GM21717 (cell line): ENCODE results near the gene HRC.

Experiments
- ATAC-seq: cut with Tn5 transposase; IDR thresholded peaks from one replicate; pipeline ENCODE4 v1.9.1; 2021; ENCODE audit warnings: mild to moderate bottlenecking, moderate library complexity; ENCODE audit not compliant: unreplicated experiment

Gene HRC

DNA sequence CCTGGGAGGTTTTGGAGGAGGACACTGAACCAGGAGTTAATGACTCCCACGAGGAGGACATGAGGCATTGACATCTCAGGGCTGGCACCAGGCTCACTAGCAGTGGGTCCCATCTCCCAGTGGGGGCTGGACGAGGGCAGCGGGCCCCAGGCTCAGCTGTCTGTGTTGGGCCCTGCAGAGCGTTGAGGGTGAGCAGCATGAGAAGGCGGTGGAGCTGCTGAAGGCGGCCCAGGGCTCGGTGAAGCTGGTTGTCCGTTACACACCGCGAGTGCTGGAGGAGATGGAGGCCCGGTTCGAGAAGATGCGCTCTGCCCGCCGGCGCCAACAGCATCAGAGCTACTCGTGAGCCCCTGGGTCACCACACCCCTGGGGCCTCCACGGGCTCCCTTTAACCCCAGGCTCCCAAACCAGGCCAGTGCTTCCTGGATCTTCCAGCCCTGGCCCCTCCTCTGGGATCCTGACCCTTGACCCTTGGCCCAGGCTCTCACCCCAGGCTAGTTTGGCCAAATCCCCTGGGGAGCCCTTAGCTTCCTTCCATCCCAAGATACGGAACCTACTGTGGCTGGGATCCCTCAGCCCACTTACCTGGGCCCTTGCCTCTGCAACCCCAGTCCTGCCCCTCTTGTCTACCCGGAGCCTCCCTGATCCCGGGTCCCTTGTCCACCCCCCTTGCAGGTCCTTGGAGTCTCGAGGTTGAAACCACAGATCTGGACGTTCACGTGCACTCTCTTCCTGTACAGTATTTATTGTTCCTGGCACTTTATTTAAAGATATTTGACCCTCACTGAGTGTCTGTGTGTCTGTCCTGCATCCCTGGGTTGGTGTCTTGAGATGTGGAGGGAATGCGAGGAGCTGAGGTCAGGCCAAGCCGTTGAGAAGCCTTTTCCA lies 37.3 kb downstream of the HRC start:
- ATAC-seq, result no peak

GRCh38 chr19:49116544-49116943 lies 38.7 kb downstream of the HRC start:
- no peak for ATAC-seq

DNA sequence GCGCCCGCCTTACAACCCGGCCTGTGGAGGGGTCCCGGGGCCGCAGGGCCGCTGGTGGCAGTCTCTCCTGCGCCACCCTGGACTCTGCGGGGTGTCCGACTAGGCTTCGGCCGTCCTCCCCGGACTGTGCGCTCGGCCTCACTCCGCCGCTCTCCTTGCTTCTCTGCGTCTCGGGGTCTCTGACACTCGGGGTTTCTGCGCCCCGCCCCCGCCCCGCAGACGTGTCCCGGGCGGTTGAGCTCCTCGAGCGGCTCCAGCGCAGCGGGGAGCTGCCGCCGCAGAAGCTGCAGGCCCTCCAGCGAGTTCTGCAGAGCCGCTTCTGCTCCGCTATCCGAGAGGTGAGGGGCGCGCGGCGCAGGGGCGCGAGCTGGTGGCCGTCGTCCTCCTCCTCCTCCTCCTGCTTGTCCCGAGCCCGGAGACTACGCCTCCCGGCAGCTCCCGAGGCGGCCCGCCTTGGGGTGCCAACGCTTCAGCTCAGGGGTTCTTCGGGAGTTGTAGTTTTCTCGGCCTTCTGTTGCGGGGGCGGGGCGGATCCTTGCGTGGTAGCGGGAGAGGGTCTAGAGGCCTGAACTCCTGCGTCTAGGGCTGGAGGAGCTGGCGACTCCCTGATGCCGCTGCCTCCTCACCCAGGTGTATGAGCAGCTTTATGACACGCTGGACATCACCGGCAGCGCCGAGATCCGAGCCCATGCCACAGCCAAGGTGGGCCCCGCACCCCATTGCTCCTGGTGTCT lies 40.4 kb downstream of the HRC start:
- no peak for ATAC-seq

GRCh38 chr19:49113762-49114629 lies 41.2 kb downstream of the HRC start, which contains the start of gene LIN7B:
TSS of gene LIN7B (plus strand) at chr19:49114370. CDS start at chr19:49114405, 35 bp downstream.
- ATAC-seq, result no peak

GRCh38 chr19:49111218-49111998 lies 43.8 kb downstream of the HRC start:
- ATAC-seq, result no peak

GRCh38 chr19:49110567-49110966 lies 44.6 kb downstream of the HRC start:
- no peak for ATAC-seq

- ATAC-seq, result no peak
Observed at GRCh38 chr19:49109569-49110233, 45.5 kb downstream of the HRC start.

DNA sequence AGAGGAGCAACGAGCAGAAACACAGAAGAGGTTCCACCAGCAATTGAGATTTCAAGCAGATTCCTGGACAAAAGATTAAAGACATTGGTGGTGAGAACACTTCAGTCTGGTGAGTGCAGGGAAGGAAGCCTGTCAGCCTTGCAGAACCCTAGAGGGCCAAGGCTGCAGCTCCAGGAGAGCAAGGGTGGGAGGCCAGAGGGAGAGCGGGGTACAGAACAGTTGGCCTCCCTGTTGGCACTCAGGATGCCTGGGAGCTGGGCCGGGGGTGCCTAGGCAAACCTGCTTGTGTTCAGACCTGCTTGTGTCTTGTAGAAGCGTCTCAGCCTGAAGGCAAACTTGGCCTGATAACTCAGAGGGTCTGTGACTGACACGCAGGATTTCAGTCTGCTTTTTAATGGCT lies 46.1 kb downstream of the HRC start:
- ATAC-seq, result no peak

- ATAC-seq, result no peak
Observed at GRCh38 chr19:49107625-49108459, 47.4 kb downstream of the HRC start.

DNA sequence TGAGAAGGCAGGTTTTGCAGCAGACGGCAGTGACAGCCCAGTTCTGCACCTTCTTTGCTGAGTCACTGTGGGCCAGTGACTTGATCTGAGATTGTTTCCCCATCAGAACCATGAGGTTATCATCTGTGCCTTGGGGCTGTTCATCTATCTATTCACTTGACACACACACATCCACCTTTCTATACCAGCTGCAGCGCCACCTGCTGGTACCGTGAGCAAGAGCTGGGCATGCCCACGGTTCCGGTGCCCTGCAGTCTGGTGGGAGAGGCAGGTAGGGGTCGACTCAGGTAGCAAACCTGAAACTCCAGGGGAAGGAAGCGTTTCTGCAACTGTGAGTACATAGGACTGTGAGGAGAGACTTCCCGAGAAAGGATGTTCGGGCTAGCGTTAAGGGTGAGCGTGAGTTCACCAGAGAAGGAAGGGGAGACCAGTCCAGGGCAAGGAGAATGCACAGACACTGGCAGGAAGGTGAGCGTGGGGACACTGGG lies 48.5 kb downstream of the HRC start:
- ATAC-seq, result no peak

- no peak for ATAC-seq
Observed at GRCh38 chr19:49104229-49104864, 50.8 kb downstream of the HRC start.

DNA sequence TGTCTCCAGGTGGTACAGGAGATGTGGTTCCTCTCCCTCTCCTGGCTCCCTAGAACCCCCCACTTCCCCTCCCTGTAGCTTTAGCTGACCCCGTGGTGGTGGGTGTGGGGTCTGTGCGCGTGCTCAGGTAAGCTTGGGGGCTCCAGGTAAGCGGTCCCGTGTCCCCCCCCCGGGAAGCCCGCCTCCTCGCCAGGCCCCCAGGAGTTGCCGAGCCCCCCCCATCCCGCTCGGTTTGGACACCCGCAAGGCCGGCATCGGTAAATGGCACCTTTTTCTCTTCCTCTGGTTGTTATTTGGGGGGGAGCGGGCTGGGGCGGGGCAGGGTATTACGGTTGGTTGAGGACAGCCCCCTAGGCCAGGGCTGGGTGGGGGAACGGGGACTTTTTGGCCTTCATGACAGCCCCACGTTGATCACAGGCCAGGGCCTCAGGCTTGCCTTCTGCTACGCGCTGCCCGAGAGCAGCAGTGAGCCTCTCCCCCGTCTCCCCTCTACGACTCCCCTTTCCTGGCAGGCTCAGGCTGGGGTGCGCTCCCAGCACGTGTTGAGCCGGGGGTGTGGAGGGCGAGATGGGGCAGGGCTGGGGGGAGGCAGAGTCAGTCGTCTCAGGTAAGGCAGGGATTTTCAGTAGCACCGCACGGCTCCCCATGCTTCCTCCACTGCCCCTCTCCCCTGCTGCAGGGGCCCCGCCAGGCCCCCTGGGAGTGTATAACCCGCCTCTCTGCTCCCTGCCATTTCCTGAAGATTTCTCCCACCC lies 51.7 kb downstream of the HRC start:
- ATAC-seq, result no peak

- ATAC-seq, result no peak
Observed at GRCh38 chr19:49102303-49102702, 52.9 kb downstream of the HRC start.
